K562 (cell line): ENCODE measurements around the gene PRTFDC1. TPM values are rescaled to one million over a fixed set of nuclear protein-coding genes. Genes with fewer than 3 reads are reported as not detected.

Source experiments
- CBFA2T3 ChIP-seq: fragments of 450-650 bp; IDR thresholded peaks from 2 replicates; pipeline ENCODE4 v1.6.1; 2017
- CBX2 ChIP-seq: fragments of 200-600 bp; sonication (generic); IDR thresholded peaks from one replicate; pipeline ENCODE4 v1.6.1; 2012; ENCODE audit warnings: mild to moderate bottlenecking, low read length, inconsistent platforms; ENCODE audit not compliant: insufficient read depth, poor library complexity, severe bottlenecking
- CEBPB ChIP-seq: fragments of 450-650 bp; IDR thresholded peaks from 2 replicates; pipeline ENCODE4 v1.6.1; 2016; ENCODE audit warnings: missing genetic modification characterization, missing compliant biosample characterization
- CTCF ChIP-seq, 3 experiments: IDR thresholded peaks in 2 of 3; conservative IDR thresholded peaks in 1 of 3; 2 replicates each; pipeline ENCODE4 v1.5.1; 2011 to 2012; ENCODE audit warnings: low read length in 3 of 3, mild to moderate bottlenecking in 3 of 3, control low read depth in 2 of 3, improper control_type of control experiment in 1 of 3, inconsistent platforms in 1 of 3, low read depth in 1 of 3, mixed read lengths in 1 of 3, moderate library complexity in 1 of 3; ENCODE audit not compliant: insufficient read depth in 2 of 3
- CXXC5 ChIP-seq: fragments of 250-450 bp; sonication (Bioruptor Pico); IDR thresholded peaks from 2 replicates; pipeline ENCODE4 v1.8.0; 2022; ENCODE audit warnings: inconsistent platforms, mild to moderate bottlenecking, moderate library complexity
- EP300 ChIP-seq: IDR thresholded peaks from 2 replicates; pipeline ENCODE4 v1.6.1; 2012; ENCODE audit warnings: low read length, improper control_type of control experiment
- GATA2 ChIP-seq: sonication (generic); formaldehyde crosslinking; IDR thresholded peaks from 2 replicates; pipeline ENCODE4 v1.4.0; 2020; ENCODE audit warnings: mild to moderate bottlenecking, missing genetic modification reagents
- HNRNPLL ChIP-seq: fragments of 200-400 bp; formaldehyde crosslinking; IDR thresholded peaks from 2 replicates; pipeline ENCODE4 v1.6.1; 2017; ENCODE audit warnings: low read length, low read depth, mild to moderate bottlenecking; ENCODE audit not compliant: poor library complexity, severe bottlenecking
- NR1H2 ChIP-seq: sonication (generic); formaldehyde crosslinking; IDR thresholded peaks from 2 replicates; pipeline ENCODE4 v1.4.0; 2020; ENCODE audit warnings: mild to moderate bottlenecking, missing genetic modification reagents
- PATZ1 ChIP-seq: fragments of 250-450 bp; sonication (Bioruptor Pico); IDR thresholded peaks from 2 replicates; pipeline ENCODE4 v1.5.0; 2020; ENCODE audit warnings: mild to moderate bottlenecking, borderline replicate concordance
- PKNOX1 ChIP-seq: fragments of 450-650 bp; IDR thresholded peaks from 2 replicates; pipeline ENCODE4 v1.6.1; 2016
- TCF7 ChIP-seq: sonication (generic); IDR thresholded peaks from 2 replicates; pipeline ENCODE4 v1.6.1; 2016; ENCODE audit warnings: antibody characterized with exemption, borderline replicate concordance
- polyA plus RNA-seq, 8 experiments: library from polyadenylated mRNA; depleted of rRNA in 4 of 8; stranded (reverse) in 5 of 8; unstranded in 3 of 8; fragments of >200 nt; fragmentation: Nextera tagmentation in 2 of 8; fragmentation: Illumina TruSeq in 1 of 8; extraction: Ambion mirVana in 2 of 8; extraction: Trizol in 1 of 8; gene quantifications; 2 replicates each; pipeline versions ENCODE4 v1.2.1 to v1.2.3, GENCODE V29; 2011 to 2014; ENCODE audit warnings: inconsistent platforms in 1 of 8, missing spikeins in 1 of 8
- total RNA-seq, 7 experiments: library from RNA; depleted of rRNA in 6 of 7; stranded (reverse); fragments of >200 nt in 6 of 7; fragmentation: Illumina TruSeq in 2 of 7; extraction: Trizol in 2 of 7; gene quantifications; 2 replicates each; pipeline versions ENCODE4 v1.2.1 to v1.2.3, GENCODE V29; 2011 to 2021; ENCODE audit warnings: low replicate concordance in 1 of 7
- TF ChIP-seq, protein P1 (sequence below): fragments of 250-450 bp; sonication (Bioruptor Pico); IDR thresholded peaks from 2 replicates; pipeline ENCODE4 v1.4.0; 2020
- TF ChIP-seq, protein P2 (sequence below): fragments of 450-650 bp; IDR thresholded peaks from 2 replicates; pipeline ENCODE4 v1.6.1; 2014; ENCODE audit warnings: low read depth, mild to moderate bottlenecking, moderate library complexity, borderline replicate concordance

PRTFDC1 gene
- total and polyA plus RNA-seq, 9 of the 15 experiments (the other 6 are each of a cell fraction or from before 2014, with no cell fraction given) = 7.0 to 27.6 (median 10.0) TPM

- TF ChIP-seq, protein P1, sequence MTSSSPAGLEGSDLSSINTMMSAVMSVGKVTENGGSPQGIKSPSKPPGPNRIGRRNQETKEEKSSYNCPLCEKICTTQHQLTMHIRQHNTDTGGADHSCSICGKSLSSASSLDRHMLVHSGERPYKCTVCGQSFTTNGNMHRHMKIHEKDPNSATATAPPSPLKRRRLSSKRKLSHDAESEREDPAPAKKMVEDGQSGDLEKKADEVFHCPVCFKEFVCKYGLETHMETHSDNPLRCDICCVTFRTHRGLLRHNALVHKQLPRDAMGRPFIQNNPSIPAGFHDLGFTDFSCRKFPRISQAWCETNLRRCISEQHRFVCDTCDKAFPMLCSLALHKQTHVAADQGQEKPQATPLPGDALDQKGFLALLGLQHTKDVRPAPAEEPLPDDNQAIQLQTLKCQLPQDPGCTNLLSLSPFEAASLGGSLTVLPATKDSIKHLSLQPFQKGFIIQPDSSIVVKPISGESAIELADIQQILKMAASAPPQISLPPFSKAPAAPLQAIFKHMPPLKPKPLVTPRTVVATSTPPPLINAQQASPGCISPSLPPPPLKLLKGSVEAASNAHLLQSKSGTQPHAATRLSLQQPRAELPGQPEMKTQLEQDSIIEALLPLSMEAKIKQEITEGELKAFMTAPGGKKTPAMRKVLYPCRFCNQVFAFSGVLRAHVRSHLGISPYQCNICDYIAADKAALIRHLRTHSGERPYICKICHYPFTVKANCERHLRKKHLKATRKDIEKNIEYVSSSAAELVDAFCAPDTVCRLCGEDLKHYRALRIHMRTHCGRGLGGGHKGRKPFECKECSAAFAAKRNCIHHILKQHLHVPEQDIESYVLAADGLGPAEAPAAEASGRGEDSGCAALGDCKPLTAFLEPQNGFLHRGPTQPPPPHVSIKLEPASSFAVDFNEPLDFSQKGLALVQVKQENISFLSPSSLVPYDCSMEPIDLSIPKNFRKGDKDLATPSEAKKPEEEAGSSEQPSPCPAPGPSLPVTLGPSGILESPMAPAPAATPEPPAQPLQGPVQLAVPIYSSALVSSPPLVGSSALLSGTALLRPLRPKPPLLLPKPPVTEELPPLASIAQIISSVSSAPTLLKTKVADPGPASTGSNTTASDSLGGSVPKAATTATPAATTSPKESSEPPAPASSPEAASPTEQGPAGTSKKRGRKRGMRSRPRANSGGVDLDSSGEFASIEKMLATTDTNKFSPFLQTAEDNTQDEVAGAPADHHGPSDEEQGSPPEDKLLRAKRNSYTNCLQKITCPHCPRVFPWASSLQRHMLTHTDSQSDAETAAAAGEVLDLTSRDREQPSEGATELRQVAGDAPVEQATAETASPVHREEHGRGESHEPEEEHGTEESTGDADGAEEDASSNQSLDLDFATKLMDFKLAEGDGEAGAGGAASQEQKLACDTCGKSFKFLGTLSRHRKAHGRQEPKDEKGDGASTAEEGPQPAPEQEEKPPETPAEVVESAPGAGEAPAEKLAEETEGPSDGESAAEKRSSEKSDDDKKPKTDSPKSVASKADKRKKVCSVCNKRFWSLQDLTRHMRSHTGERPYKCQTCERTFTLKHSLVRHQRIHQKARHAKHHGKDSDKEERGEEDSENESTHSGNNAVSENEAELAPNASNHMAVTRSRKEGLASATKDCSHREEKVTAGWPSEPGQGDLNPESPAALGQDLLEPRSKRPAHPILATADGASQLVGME = peak; percentile 78; the same call in 1 of the 2 replicates
- TF ChIP-seq TCF7 = peak; percentile 95
- peak; percentile 55 for TF ChIP-seq HNRNPLL
- no peak for TF ChIP-seq PATZ1 (CRISPR knock-in tag)
- TF ChIP-seq, protein P2, sequence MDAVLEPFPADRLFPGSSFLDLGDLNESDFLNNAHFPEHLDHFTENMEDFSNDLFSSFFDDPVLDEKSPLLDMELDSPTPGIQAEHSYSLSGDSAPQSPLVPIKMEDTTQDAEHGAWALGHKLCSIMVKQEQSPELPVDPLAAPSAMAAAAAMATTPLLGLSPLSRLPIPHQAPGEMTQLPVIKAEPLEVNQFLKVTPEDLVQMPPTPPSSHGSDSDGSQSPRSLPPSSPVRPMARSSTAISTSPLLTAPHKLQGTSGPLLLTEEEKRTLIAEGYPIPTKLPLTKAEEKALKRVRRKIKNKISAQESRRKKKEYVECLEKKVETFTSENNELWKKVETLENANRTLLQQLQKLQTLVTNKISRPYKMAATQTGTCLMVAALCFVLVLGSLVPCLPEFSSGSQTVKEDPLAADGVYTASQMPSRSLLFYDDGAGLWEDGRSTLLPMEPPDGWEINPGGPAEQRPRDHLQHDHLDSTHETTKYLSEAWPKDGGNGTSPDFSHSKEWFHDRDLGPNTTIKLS = no peak
- TF ChIP-seq NR1H2 (CRISPR knock-in tag) = no peak
- TF ChIP-seq CBFA2T3 = peak; percentile 82
- TF ChIP-seq GATA2 = peak; percentile 87
- TF ChIP-seq PKNOX1 = peak; percentile 66
- no peak for TF ChIP-seq CTCF (IDR thresholded peaks at IDR 0.05 in 2 of 3, conservative IDR thresholded peaks at IDR 0.05 in 1 of 3; ENCODE audit: insufficient read depth in 2 of 3, low read depth in 1 of 3, low read length in 3 of 3)
- TF ChIP-seq CEBPB (tag) = peak; percentile 78
- TF ChIP-seq CXXC5 = peak; percentile 42; the same call in 1 of the 2 replicates
- peak; percentile 41; the same call in 1 of the 2 replicates for TF ChIP-seq EP300
- no peak for TF ChIP-seq CBX2
Measured at GRCh38 chr10:24988831-24989640, 36.6 kb upstream of the PRTFDC1 start (continued).
